ENCODE results near the gene SNX33.
"Not testable (repeated sequence)": the region's sequence is repeated elsewhere in the genome, so short reads cannot be mapped to it uniquely, and the experiment has no call there.

Gene SNX33

GRCh38 chr15:75647370-75648155 lies at the start of gene SNX33:
Gene SNX33 (plus strand): TSS chr15:75647912. CDS start chr15:75649103, 1,191 bp downstream.
- DNase-seq: peak; percentile 83

DNA sequence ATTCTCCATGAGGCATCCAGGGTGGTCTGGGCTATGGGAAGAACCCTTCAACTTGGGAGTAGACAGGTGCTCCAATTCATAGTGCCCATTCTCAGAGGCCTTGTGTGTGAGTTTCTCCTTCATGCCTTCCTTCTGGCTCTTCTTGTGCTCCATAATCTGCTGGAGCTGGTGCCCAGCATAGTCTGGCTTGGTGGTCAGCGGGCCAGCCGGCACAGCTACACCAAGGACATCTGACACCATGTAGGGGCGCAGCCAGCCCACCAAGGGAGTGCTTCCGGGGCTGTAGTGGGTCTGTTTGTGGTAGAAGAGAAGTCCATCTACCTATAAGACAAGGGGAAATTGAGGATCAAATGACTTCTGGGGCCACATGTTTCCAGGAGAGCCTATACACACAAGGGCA lies 49.4 kb upstream of the SNX33 start:
- no peak for DNase-seq

DNA sequence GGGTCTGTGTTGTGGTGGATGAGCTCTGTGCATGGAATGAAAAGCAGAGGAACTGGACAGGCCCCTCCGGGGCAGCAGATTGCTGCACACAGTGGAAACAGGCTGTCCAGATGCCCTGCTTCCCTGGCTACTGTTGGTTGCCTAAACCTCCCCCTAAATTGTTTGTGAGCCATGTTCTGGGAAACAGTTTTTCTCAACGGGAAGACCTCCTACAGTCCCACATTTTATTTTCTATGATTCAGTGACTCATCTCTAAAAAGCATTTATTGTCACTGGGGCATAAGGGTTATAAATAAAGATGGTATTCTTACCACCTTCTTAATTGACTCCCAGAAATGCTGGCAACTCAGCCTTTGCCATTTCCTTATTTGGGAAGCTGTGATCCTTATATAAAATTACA lies 48.3 kb upstream of the SNX33 start:
- no peak for DNase-seq

GRCh38 chr15:75606026-75606425 lies 41.7 kb upstream of the SNX33 start:
- DNase-seq: no peak

DNA sequence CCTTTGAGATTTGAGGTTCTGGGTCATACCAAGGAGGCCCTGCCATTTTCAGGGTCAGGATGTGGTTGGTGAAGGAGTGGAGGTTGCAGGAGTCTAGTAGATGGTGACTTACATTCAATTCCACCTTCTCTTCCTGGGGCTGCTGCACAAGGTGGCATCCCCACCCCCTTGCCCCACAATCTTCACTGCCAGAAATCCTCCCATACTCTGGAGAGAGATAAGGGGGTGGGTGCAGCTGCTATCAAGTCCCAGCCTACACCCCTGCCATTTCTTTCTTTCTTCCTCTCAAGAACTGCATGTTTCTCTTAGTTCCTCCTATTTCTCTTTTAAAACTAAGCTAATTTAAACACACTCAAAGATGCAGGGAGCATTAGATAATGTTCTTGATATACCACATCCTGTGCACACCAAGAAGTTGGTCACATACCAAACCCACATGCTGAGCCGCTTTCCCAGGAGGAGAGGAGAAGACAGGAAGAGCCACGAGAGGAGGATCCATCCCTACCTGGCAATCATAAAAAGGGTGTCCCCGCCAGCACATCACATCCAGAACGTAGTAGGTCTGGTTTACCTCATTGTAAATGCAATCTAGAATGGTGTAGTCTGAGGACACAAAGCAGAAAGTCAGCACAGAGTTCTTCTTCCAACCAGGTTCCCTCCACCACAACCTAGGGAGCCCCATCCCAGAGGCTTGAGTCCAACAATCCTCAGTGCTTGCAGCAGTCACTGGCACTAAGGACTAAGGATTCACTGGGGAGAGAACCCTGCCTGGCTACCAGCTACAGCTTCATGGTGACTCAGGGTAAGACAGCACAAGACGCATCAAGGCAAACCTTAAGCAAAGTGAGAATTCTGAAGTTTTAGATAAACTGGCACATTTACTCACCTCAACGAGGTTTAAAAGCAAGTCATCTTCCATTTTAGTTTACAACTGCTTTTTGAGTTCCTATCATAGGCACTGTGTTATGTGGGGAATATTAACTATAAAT lies 40.7 kb upstream of the SNX33 start:
- DNase-seq: no peak

GRCh38 chr15:75616766-75617165 lies 30.9 kb upstream of the SNX33 start:
- no peak for DNase-seq

DNA sequence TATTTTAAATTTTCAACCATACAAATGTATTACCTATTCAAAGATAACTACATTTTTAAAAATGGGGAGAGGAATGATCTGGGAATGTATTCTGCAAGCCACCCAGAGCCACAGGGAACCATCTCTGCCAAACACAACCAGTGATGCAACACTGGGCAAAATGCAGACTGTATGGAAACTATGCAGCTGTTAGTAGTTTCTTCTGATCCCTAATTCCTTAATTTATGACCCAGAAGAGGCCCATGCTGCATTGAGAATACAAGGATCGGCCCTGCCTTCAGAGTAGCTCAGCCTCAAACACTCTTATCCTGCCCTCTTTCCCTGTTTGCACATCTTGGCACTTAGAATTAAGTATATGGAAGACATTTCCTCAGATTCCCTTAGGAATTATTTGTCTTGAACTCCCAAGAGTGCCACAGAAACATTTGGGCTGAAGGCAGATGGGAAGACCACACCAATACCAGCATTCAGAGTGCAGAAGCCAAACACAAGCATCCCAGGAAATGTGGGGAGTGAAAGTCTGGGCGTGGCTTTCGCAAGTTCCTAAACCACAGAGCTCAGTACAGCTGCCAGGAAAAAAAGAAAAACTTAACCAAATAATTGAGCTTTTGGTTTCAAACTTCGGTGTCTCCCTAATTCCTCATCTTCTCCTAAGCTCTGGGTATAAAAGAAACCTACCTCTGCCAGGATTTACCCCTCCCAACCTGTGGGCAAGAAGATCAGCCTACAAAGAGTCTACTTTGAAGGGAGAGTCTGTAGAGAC lies 27.5 kb upstream of the SNX33 start:
- DNase-seq: peak; percentile 52

- DNase-seq: peak; percentile 88
Observed at GRCh38 chr15:75620841-75621391, 26.8 kb upstream of the SNX33 start.

DNA sequence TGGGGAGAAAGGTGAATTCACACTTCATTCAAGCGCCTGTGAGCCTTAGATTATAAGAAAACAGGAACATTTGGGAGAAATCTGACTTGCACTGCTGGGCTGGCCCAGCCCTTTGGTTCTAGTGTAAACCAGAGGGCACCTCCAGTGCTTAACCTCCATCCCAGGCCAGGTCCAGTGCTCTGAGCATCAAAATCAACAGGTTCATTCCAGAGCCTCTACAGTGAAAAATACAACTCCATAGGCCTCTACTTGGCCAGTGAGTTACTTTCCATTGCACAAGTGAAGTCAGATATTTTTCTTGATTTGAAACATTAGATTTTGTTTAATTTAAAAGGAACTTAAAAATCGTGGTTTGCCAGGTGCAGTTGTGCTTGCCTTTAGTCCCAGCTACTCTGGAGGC lies 25.2 kb upstream of the SNX33 start:
- no peak for DNase-seq

GRCh38 chr15:75625542-75626347 lies 22.0 kb upstream of the SNX33 start, which contains the start of gene SNUPN:
Gene SNUPN (minus strand): TSS chr15:75625725. CDS start chr15:75621051, 4,674 bp downstream.
- DNase-seq: peak; percentile 90

GRCh38 chr15:75631935-75632334 lies 15.8 kb upstream of the SNX33 start:
- no peak for DNase-seq

GRCh38 chr15:75633922-75634321 lies 13.8 kb upstream of the SNX33 start:
- DNase-seq: not testable (repeated sequence)

GRCh38 chr15:75636026-75636425 lies 11.7 kb upstream of the SNX33 start:
- DNase-seq: no peak

DNA sequence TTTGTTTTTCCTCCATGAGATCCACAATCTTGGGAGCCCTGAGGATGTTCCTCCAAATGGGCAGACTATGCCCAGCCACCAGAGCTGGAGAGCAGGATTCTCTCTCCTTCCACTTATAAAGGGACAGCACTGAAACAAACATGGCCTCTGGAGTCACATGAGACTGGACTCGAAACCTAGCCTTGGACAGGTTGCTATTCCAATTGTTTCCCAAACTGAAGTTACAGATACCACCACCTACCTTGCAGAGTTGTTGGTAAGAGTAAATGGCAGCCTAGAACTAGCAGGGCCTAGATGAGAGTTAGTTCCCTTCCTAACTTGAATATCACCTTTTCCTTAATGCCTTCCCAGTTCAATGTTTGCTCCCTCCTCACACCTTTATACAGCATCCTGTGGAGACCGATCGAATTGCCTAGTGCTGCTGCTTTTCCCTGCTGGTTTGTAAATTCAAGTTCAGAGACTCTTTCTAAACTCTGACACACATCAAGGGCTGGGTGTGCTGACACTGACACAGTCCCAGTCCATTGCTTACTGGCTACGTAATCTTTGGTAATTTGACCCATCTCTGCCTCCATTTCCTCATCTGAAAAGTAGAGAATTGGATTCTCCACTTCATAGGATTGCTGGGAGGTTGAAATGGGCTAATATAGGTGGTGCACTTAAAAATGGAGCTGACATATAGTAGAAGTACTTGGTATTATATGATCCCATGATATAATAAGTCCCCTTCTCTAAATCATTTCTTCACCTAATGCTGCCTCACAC lies 10.3 kb upstream of the SNX33 start:
- DNase-seq: no peak

DNA sequence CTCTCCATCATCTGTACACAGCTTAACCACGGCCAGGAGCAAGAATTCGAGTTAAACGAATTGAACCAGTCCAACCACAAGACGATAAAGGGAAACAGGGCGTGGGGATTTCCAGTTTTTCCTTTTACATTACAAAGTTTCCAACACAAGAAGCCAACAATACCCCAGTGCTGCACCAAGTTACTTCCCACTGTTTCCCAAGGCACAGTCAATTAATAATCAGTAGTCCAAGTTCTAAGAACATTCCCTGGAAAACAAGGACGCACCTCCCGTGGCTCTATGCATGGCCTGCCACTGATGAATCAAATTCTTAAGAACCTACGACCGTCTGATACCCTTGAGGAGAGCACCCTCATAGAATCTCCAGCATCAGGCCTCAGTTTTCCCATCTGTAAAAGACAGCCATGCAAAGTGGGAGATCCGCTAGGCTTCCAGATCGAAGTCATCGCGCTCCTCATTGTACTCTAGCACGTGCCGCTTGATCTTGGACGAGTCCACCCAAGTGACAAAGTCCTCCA lies 8.5 kb upstream of the SNX33 start:
- no peak for DNase-seq

GRCh38 chr15:75639709-75640482 lies 7.8 kb upstream of the SNX33 start, which contains the start of gene IMP3:
Gene IMP3 (minus strand): TSS chr15:75640224. CDS start chr15:75640168, 56 bp downstream.
- peak; percentile 97 for DNase-seq

DNA sequence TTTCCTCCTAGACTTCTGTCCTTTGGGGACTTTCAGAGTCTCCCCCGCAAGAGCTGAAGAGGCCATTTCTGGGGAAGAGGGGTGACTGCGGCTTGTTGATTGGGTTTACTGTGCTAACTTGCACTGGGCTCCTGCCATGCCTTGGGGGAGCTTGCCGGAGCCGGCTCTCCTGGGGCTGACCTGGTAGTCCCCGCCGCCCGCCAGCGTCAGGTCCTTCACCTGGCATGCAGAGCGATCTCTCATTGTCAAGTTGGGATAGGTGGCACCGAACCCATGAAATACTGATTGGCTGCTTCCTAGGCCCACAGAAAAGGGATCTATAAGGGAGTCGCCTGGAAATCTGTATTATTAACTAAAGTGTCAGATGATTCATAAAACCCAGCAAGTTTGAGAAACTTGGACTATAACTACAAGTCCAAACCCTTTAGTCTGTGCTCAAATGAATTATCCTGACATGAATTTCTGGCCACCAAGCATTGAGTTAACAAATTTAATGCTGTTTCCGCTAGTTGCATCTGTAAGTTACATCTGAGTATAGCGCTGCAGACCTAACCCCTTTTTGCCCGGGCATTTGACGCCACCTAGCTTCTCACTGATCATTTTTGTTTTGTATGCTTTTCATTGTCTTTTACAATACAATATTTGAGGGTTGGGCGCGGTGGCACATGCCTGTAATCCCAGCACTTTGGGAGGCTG lies 7.1 kb upstream of the SNX33 start:
- DNase-seq: peak; percentile 65

- DNase-seq: no peak
Observed at GRCh38 chr15:75641179-75641503, 6.6 kb upstream of the SNX33 start.

DNA sequence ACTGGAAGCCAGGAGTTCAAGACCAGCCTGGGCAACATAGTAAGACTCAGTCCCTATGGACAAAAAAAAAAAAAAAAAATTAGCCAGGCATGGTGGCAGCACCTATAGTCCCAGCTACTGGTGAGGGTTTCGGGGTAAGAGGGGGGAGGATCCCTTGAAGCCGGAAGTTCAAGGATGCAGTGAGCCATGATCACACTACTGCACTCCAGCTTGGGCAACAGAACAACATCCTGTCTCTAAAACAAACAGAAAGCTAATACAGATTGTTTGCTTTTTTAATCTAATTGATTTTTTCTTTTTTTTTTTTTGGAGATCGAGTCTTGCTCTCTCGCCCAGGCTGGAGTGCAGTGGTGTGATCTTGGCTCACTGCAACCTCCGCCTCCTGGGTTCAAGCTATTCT lies 6.1 kb upstream of the SNX33 start:
- no peak for DNase-seq

All from HCEC 1CT (cell line).